K562 (cell line): ENCODE data around the gene ABCA10. TPM values are rescaled to one million over a fixed set of nuclear protein-coding genes. Genes with fewer than 3 reads are reported as not detected.
A peak's percentile ranks its signal among the peaks of the same experiment; 100 is the strongest.

Experiments used
- CEBPG ChIP-seq, 3 experiments: fragments of 200-800 bp in 1 of 3; sonication (Bioruptor generic) in 1 of 3; sonication (generic) in 1 of 3; formaldehyde crosslinking in 1 of 3; IDR thresholded peaks in 2 of 3; conservative IDR thresholded peaks in 1 of 3; 2 replicates each; pipeline versions ENCODE4 v1.6.1 to v1.8.0; 2016 to 2022; ENCODE audit warnings: missing compliant biosample characterization in 2 of 3, missing genetic modification characterization in 2 of 3, mild to moderate bottlenecking in 1 of 3, missing genetic modification reagents in 1 of 3
- ELF4 ChIP-seq: fragments of 450-650 bp; formaldehyde crosslinking; IDR thresholded peaks from 2 replicates; pipeline ENCODE4 v1.4.0; 2022; ENCODE audit warnings: missing genetic modification characterization
- EP300 ChIP-seq: IDR thresholded peaks from 2 replicates; pipeline ENCODE4 v1.6.1; 2012; ENCODE audit warnings: low read length, improper control_type of control experiment
- ETS1 ChIP-seq: conservative IDR thresholded peaks from 2 replicates; pipeline ENCODE4 v1.6.1; 2011; ENCODE audit warnings: low read depth, mild to moderate bottlenecking, low read length; ENCODE audit not compliant: control insufficient read depth
- ETV1 ChIP-seq: fragments of 450-650 bp; conservative IDR thresholded peaks from 2 replicates; pipeline ENCODE4 v1.6.1; 2016; ENCODE audit warnings: missing genetic modification characterization, control low read depth, low read depth, missing compliant biosample characterization
- FOXK2 ChIP-seq, 2 experiments: fragments of 450-650 bp; IDR thresholded peaks in 1 of 2; conservative IDR thresholded peaks in 1 of 2; 2 replicates each; pipeline ENCODE4 v1.6.1; 2016; ENCODE audit warnings: low read depth in 2 of 2, mild to moderate bottlenecking in 1 of 2
- FOXM1 ChIP-seq, 2 experiments: fragments of 450-650 bp in 1 of 2; sonication (generic) in 1 of 2; formaldehyde crosslinking in 1 of 2; IDR thresholded peaks; 2 replicates each; pipeline versions ENCODE4 v1.6.1 to v1.9.0; 2017 to 2022; ENCODE audit warnings: low read depth in 2 of 2, mild to moderate bottlenecking in 2 of 2, missing genetic modification reagents in 1 of 2, moderate library complexity in 1 of 2
- HMBOX1 ChIP-seq: sonication (generic); IDR thresholded peaks from 2 replicates; pipeline ENCODE4 v1.6.1; 2016
- LARP7 ChIP-seq: fragments of 450-650 bp; IDR thresholded peaks from 2 replicates; pipeline ENCODE4 v1.6.1; 2016
- NCOA1 ChIP-seq: fragments of 450-650 bp; IDR thresholded peaks from 2 replicates; pipeline ENCODE4 v1.6.1; 2016; ENCODE audit warnings: low read depth
- NFIX ChIP-seq: fragments of 250-450 bp; sonication (Bioruptor Pico); IDR thresholded peaks from 2 replicates; pipeline ENCODE4 v1.4.0; 2020; ENCODE audit warnings: low read depth, mild to moderate bottlenecking, moderate library complexity
- NRF1 ChIP-seq, 2 experiments: fragments of 450-650 bp; IDR thresholded peaks in 1 of 2; conservative IDR thresholded peaks in 1 of 2; 2 replicates each; pipeline ENCODE4 v1.6.1; 2014; ENCODE audit warnings: mild to moderate bottlenecking in 2 of 2
- RBM34 ChIP-seq: fragments of 200-400 bp; formaldehyde crosslinking; IDR thresholded peaks from 2 replicates; pipeline ENCODE4 v1.6.1; 2018; ENCODE audit warnings: low read length, borderline replicate concordance; ENCODE audit not compliant: insufficient read depth
- ZNF263 ChIP-seq: sonication (generic); formaldehyde crosslinking; IDR thresholded peaks from 2 replicates; pipeline ENCODE4 v1.8.0; 2022; ENCODE audit warnings: mild to moderate bottlenecking, missing genetic modification reagents, borderline replicate concordance
- ZNF277 ChIP-seq: fragments of 250-450 bp; sonication (Bioruptor Pico); IDR thresholded peaks from 2 replicates; pipeline ENCODE4 v1.8.0; 2022; ENCODE audit warnings: inconsistent platforms, mild to moderate bottlenecking, moderate library complexity, borderline replicate concordance
- ZNF347 ChIP-seq: fragments of 450-650 bp; formaldehyde crosslinking; IDR thresholded peaks from 2 replicates; pipeline ENCODE4 v1.4.0; 2020; ENCODE audit warnings: low read depth, mild to moderate bottlenecking, moderate library complexity
- ZNF354B ChIP-seq: fragments of 250-450 bp; sonication (Bioruptor Pico); IDR thresholded peaks from 2 replicates; pipeline ENCODE4 v1.4.0; 2020
- ZNF780A ChIP-seq: fragments of 250-450 bp; sonication (Bioruptor Pico); IDR thresholded peaks from 2 replicates; pipeline ENCODE4 v1.5.0; 2021; ENCODE audit warnings: mild to moderate bottlenecking
- polyA plus RNA-seq, 8 experiments: library from polyadenylated mRNA; depleted of rRNA in 4 of 8; stranded (reverse) in 5 of 8; unstranded in 3 of 8; fragments of >200 nt; fragmentation: Nextera tagmentation in 2 of 8; fragmentation: Illumina TruSeq in 1 of 8; extraction: Ambion mirVana in 2 of 8; extraction: Trizol in 1 of 8; gene quantifications; 2 replicates each; pipeline versions ENCODE4 v1.2.1 to v1.2.3, GENCODE V29; 2011 to 2014; ENCODE audit warnings: inconsistent platforms in 1 of 8, missing spikeins in 1 of 8
- total RNA-seq, 7 experiments: library from RNA; depleted of rRNA in 6 of 7; stranded (reverse); fragments of >200 nt in 6 of 7; fragmentation: Illumina TruSeq in 2 of 7; extraction: Trizol in 2 of 7; gene quantifications; 2 replicates each; pipeline versions ENCODE4 v1.2.1 to v1.2.3, GENCODE V29; 2011 to 2021; ENCODE audit warnings: low replicate concordance in 1 of 7
- TF ChIP-seq, protein P1 (sequence below): fragments of 250-450 bp; sonication (Bioruptor Pico); IDR thresholded peaks from 2 replicates; pipeline ENCODE4 v1.5.0; 2021; ENCODE audit warnings: mild to moderate bottlenecking, borderline replicate concordance

ABCA10 gene
- total and polyA plus RNA-seq, 9 of the 15 experiments (the other 6 are each of a cell fraction or from before 2014, with no cell fraction given) = 0.04 to 0.45 (median 0.15) TPM; not detected in 1

- no peak for TF ChIP-seq ZNF277 (CRISPR knock-in tag)
- no peak for TF ChIP-seq NFIX (CRISPR knock-in tag)
- TF ChIP-seq CEBPG (CRISPR knock-in tag; IDR thresholded peaks at IDR 0.05) = no peak
- TF ChIP-seq CEBPG (tag; conservative IDR thresholded peaks at IDR 0.05 in 1 of 2, IDR thresholded peaks at IDR 0.05 in 1 of 2) = no peak
- TF ChIP-seq NRF1 (conservative IDR thresholded peaks at IDR 0.05 in 1 of 2, IDR thresholded peaks at IDR 0.05 in 1 of 2) = no peak
- no peak for TF ChIP-seq ETV1
- no peak for TF ChIP-seq ZNF263
- TF ChIP-seq ETS1 = no peak
- TF ChIP-seq FOXK2 (conservative IDR thresholded peaks at IDR 0.05 in 1 of 2, IDR thresholded peaks at IDR 0.05 in 1 of 2; ENCODE audit: low read depth in 2 of 2) = peak; percentile 92 to 93
- no peak for TF ChIP-seq RBM34
- TF ChIP-seq ZNF347 (CRISPR knock-in tag) = no peak
- TF ChIP-seq LARP7 = no peak
- peak; percentile 94 for TF ChIP-seq EP300
- peak; percentile 57 for TF ChIP-seq FOXM1 (IDR thresholded peaks at IDR 0.05; ENCODE audit: low read depth)
- no peak for TF ChIP-seq FOXM1 (CRISPR knock-in tag; IDR thresholded peaks at IDR 0.05; ENCODE audit: low read depth)
- TF ChIP-seq NCOA1 = peak; percentile 65
- TF ChIP-seq HMBOX1 = no peak
- TF ChIP-seq, protein P1, sequence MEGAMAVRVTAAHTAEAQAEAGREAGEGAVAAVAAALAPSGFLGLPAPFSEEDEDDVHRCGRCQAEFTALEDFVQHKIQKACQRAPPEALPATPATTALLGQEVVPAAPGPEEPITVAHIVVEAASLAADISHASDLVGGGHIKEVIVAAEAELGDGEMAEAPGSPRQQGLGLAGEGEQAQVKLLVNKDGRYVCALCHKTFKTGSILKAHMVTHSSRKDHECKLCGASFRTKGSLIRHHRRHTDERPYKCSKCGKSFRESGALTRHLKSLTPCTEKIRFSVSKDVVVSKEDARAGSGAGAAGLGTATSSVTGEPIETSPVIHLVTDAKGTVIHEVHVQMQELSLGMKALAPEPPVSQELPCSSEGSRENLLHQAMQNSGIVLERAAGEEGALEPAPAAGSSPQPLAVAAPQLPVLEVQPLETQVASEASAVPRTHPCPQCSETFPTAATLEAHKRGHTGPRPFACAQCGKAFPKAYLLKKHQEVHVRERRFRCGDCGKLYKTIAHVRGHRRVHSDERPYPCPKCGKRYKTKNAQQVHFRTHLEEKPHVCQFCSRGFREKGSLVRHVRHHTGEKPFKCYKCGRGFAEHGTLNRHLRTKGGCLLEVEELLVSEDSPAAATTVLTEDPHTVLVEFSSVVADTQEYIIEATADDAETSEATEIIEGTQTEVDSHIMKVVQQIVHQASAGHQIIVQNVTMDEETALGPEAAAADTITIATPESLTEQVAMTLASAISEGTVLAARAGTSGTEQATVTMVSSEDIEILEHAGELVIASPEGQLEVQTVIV (CRISPR knock-in tag) = no peak
- no peak for TF ChIP-seq ZNF354B (CRISPR knock-in tag)
- TF ChIP-seq ELF4 = 0 out of 2 replicates have a peak, but pooled peaks have one; percentile 32
- TF ChIP-seq ZNF780A (CRISPR knock-in tag) = no peak
These were observed 124.9 kb downstream of the ABCA10 start (continued) for GRCh38 chr17:69103557-69104233.
